GM12878 (cell line): Measurements from ENCODE around the gene KCNK1. TPM values are rescaled to one million over a fixed set of nuclear protein-coding genes. Genes with fewer than 3 reads are reported as not detected.

Source experiments
- ATAC-seq: fragments of 200-7000 bp; cut with Tn5 transposase; 3 replicates; pipeline ENCODE4 v1.9.1; 2020; ENCODE audit warnings: mild to moderate bottlenecking, moderate library complexity
- BruUV-seq: library from RNA; stranded (reverse); fragments of 400-500 nt; replicated peaks from 2 replicates; lab custom pipeline; 2021; lab: Mats Ljungman, UMichigan
- CTCF ChIA-PET: fragments of 300-600 bp; sonication (Branson Sonifier 250); formaldehyde crosslinking; extraction: SDS; loops from one replicate; lab custom pipeline; 2021; ENCODE audit warnings: inconsistent platforms; lab: Yijun Ruan, JAX
- POLR2A ChIA-PET: fragments of 350-600 bp; formaldehyde crosslinking; extraction: SDS; loops from one replicate; lab custom pipeline; 2021; ENCODE audit warnings: inconsistent platforms; lab: Charles Lee
- RAD21 ChIA-PET: fragments of 300-600 bp; sonication (Branson Sonifier 250); formaldehyde crosslinking; loops from one replicate; lab custom pipeline; 2023; ENCODE audit warnings: antibody characterized with exemption; ENCODE audit not compliant: unreplicated experiment; lab: Charles Lee
- SMC1A ChIA-PET: fragments of 300-600 bp; sonication (Branson Sonifier 250); formaldehyde crosslinking; loops from one replicate; lab custom pipeline; 2023; ENCODE audit not compliant: unreplicated experiment, uncharacterized antibody; lab: Charles Lee
- DNase-seq: peaks from one replicate; pipeline ENCODE4 v3.0.0-alpha.2; 2011; ENCODE audit warnings: low read depth, low spot score
- FAIRE-seq: peaks from 3 replicates; lab custom pipeline; 2011; peaks lifted over from hg19 to GRCh38; lab: Jason Lieb, UNC
- H2AFZ ChIP-seq: 2 replicates; pipeline ENCODE4 v1.6.0; 2011; ENCODE audit warnings: low read depth, low read length, control low read depth; ENCODE audit not compliant: control insufficient read depth
- H3K27ac ChIP-seq: 2 replicates; pipeline ENCODE4 v1.5.1; 2011; ENCODE audit warnings: control low read depth; ENCODE audit not compliant: control insufficient read depth, insufficient read depth
- H3K27me3 ChIP-seq, 2 experiments: replicated peaks in 1 of 2; 2 replicates each; pipeline versions ENCODE4 v1.6.0 to v1.6.1; 2011; ENCODE audit warnings: low read length in 1 of 2; ENCODE audit not compliant: control insufficient read depth in 2 of 2, insufficient read depth in 2 of 2
- H3K36me3 ChIP-seq, 2 experiments: 2 replicates each; pipeline ENCODE4 v1.5.1; 2011; ENCODE audit warnings: low read length in 1 of 2; ENCODE audit not compliant: control insufficient read depth in 2 of 2, insufficient read depth in 2 of 2
- H3K4me1 ChIP-seq: 2 replicates; pipeline ENCODE4 v1.6.1; 2011; ENCODE audit warnings: mild to moderate bottlenecking, low read length, moderate library complexity, mixed read lengths; ENCODE audit not compliant: control insufficient read depth, insufficient read depth
- H3K4me2 ChIP-seq: 2 replicates; pipeline ENCODE4 v1.6.0; 2011; ENCODE audit warnings: control low read depth; ENCODE audit not compliant: control insufficient read depth, insufficient read depth
- H3K4me3 ChIP-seq: fragments of 200-600 bp; sonication (generic); 2 replicates; pipeline ENCODE4 v1.5.1; 2016
- H3K79me2 ChIP-seq: 2 replicates; pipeline ENCODE4 v1.6.0; 2011; ENCODE audit warnings: low read length; ENCODE audit not compliant: control insufficient read depth, insufficient read depth
- H3K9ac ChIP-seq: 2 replicates; pipeline ENCODE4 v1.8.0; 2011; ENCODE audit warnings: low read length, control low read depth, mixed read lengths; ENCODE audit not compliant: control insufficient read depth, insufficient read depth
- H3K9me3 ChIP-seq: replicated peaks from 3 replicates; pipeline ENCODE4 v1.5.1; 2011; ENCODE audit warnings: mild to moderate bottlenecking, low read length; ENCODE audit not compliant: control insufficient read depth, insufficient read depth
- H4K20me1 ChIP-seq: 2 replicates; pipeline ENCODE4 v1.6.0; 2011; ENCODE audit not compliant: control insufficient read depth, insufficient read depth
- CBX3 ChIP-seq: fragments of 200-600 bp; sonication (generic); IDR thresholded peaks from 2 replicates; pipeline ENCODE4 v1.6.1; 2016; ENCODE audit warnings: low read depth, borderline replicate concordance
- CBX5 ChIP-seq: sonication (generic); IDR thresholded peaks from 2 replicates; pipeline ENCODE4 v1.6.1; 2016; ENCODE audit warnings: low read depth, moderate library complexity, mild to moderate bottlenecking, inconsistent platforms
- CHD2 ChIP-seq: IDR thresholded peaks from 2 replicates; pipeline ENCODE4 v1.6.1; 2011; ENCODE audit warnings: low read depth, low read length, improper control_type of control experiment, borderline replicate concordance
- HSF1 ChIP-seq: fragments of 150-350 bp; IDR thresholded peaks from 2 replicates; pipeline ENCODE4 v1.6.1; 2014; ENCODE audit warnings: mild to moderate bottlenecking, low read depth, low read length
- KAT2A ChIP-seq: conservative IDR thresholded peaks from 2 replicates; pipeline ENCODE4 v1.6.1; 2011; ENCODE audit warnings: low read depth, low read length; ENCODE audit not compliant: control insufficient read depth
- KDM1A ChIP-seq: fragments of 200-600 bp; sonication (generic); IDR thresholded peaks from 2 replicates; pipeline ENCODE4 v1.6.1; 2016; ENCODE audit warnings: borderline replicate concordance
- NR2C1 ChIP-seq: fragments of 450-650 bp; IDR thresholded peaks from 2 replicates; pipeline ENCODE4 v1.6.1; 2017; ENCODE audit warnings: antibody characterized with exemption, mild to moderate bottlenecking, moderate library complexity
- NRF1 ChIP-seq: conservative IDR thresholded peaks from 2 replicates; pipeline ENCODE4 v1.6.1; 2011; ENCODE audit warnings: mild to moderate bottlenecking, low read depth, low read length, improper control_type of control experiment
- RB1 ChIP-seq: fragments of 450-650 bp; formaldehyde crosslinking; IDR thresholded peaks from 2 replicates; pipeline ENCODE4 v1.6.1; 2017; ENCODE audit warnings: mild to moderate bottlenecking, borderline replicate concordance
- SREBF1 ChIP-seq: IDR thresholded peaks from 2 replicates; pipeline ENCODE4 v1.6.1; 2012; ENCODE audit warnings: mild to moderate bottlenecking, low read length
- SREBF2 ChIP-seq: IDR thresholded peaks from 2 replicates; pipeline ENCODE4 v1.6.1; 2012; ENCODE audit warnings: mild to moderate bottlenecking, low read length
- WGBS: methylation state at CpG from one replicate; pipeline ENCODE4 v1.1.6; 2016; ENCODE audit warnings: low lambda C conversion rate; ENCODE audit not compliant: insufficient replicate concordance, insufficient coverage; ENCODE audit errors: missing lambda C conversion rate; 5-methylcytosine and 5-hydroxymethylcytosine counted together
- in situ Hi-C: fragments of 300-500 bp; cut with MboI; formaldehyde crosslinking; loops from 9 replicates; pipeline ENCODE4 v1.14.3; 2018; ENCODE audit warnings: mixed read lengths
- intact Hi-C: fragments of 100-400 bp; cut with micrococcal nuclease; formaldehyde crosslinking; loops from one replicate; pipeline ENCODE4 v1.14.2; 2022; ENCODE audit not compliant: unreplicated experiment
- polyA plus RNA-seq, 11 experiments: library from polyadenylated mRNA; depleted of rRNA in 4 of 11; unstranded in 6 of 11; stranded (reverse) in 5 of 11; fragments of >200 nt; fragmentation: Nextera tagmentation in 4 of 11; fragmentation: Illumina TruSeq in 1 of 11; extraction: Ambion mirVana in 4 of 11; extraction: Trizol in 1 of 11; gene quantifications; 1 replicate in 1 of 11; 2 replicates in 10 of 11; pipeline versions ENCODE4 v1.2.1 to v1.2.3, GENCODE V29; 2011 to 2016; ENCODE audit warnings: inconsistent platforms in 2 of 11, missing spikeins in 2 of 11, low read depth in 1 of 11
- total RNA-seq, 4 experiments: library from RNA; depleted of rRNA in 3 of 4; stranded (reverse); fragments of >200 nt in 3 of 4; fragmentation: Illumina TruSeq in 1 of 4; extraction: Trizol in 1 of 4; gene quantifications; 2 replicates each; pipeline versions ENCODE4 v1.2.1 to v1.2.3, GENCODE V29; 2013 to 2021
- TF ChIP-seq, protein P1 (sequence below): fragments of 450-650 bp; formaldehyde crosslinking; IDR thresholded peaks from 2 replicates; pipeline ENCODE4 v1.4.0; 2022; ENCODE audit warnings: mild to moderate bottlenecking, moderate library complexity
- TF ChIP-seq, protein P2 (sequence below): IDR thresholded peaks from 2 replicates; pipeline ENCODE4 v1.6.1; 2012; ENCODE audit warnings: low read depth, low read length, improper control_type of control experiment

KCNK1 gene
- total and polyA plus RNA-seq, 10 of the 15 experiments (the other 5 are each of a cell fraction or from before 2014, with no cell fraction given): 9.4 to 27.6 (median 15.1) TPM

DNA sequence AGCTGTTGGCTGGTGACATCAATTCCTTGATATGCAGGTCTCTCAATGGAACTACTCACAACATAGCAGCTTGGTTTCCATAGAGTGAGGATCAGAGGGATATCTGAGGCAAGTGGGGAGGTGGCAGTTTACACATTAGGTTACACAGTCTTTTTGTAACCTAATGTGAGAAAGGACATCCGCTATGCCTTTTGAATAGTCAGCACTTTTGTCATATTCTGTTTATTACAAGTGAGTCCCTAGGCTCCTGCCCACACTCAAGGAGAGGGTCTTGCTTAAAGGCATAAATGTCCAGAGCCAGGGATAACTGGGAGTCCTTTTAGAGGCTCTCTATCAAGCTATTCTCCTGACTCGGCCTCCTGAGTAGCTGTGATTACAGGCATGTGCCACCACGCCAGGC, 104.2 kb downstream of the KCNK1 start:
- POLR2A ChIA-PET: no interaction called here
- DNase-seq: no peak
- H3K27ac ChIP-seq: no peak overlapping the region
- TF ChIP-seq CBX3 (no peak), CHD2 (no peak), NRF1 (no peak), KDM1A (no peak), HSF1 (no peak), NR2C1 (no peak), RB1 (no peak), KAT2A (no peak), SREBF2 (no peak), SREBF1 (no peak), CBX5 (no peak)
- TF ChIP-seq, protein P1, sequence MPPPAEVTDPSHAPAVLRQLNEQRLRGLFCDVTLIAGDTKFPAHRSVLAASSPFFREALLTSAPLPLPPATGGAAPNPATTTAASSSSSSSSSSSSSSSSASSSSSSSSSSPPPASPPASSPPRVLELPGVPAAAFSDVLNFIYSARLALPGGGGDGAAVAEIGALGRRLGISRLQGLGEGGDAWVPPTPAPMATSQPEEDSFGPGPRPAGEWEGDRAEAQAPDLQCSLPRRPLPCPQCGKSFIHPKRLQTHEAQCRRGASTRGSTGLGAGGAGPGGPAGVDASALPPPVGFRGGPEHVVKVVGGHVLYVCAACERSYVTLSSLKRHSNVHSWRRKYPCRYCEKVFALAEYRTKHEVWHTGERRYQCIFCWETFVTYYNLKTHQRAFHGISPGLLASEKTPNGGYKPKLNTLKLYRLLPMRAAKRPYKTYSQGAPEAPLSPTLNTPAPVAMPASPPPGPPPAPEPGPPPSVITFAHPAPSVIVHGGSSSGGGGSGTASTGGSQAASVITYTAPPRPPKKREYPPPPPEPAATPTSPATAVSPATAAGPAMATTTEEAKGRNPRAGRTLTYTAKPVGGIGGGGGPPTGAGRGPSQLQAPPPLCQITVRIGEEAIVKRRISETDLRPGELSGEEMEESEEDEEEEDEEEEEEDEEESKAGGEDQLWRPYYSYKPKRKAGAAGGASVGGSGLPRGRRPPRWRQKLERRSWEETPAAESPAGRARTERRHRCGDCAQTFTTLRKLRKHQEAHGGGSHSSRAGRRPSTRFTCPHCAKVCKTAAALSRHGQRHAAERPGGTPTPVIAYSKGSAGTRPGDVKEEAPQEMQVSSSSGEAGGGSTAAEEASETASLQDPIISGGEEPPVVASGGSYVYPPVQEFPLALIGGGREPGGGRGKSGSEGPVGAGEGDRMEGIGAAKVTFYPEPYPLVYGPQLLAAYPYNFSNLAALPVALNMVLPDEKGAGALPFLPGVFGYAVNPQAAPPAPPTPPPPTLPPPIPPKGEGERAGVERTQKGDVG (CRISPR knock-in tag): no peak
- TF ChIP-seq, protein P2, sequence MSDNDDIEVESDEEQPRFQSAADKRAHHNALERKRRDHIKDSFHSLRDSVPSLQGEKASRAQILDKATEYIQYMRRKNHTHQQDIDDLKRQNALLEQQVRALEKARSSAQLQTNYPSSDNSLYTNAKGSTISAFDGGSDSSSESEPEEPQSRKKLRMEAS: no peak
- intact Hi-C loops (no loop called here), in situ Hi-C loops (no loop called here)
- no peak for FAIRE-seq
- SMC1A ChIA-PET: interaction anchor here (0.9 kb wide), 1 partner anchor 241 kb away, joined by 3 read pairs; no protein-coding TSS in a partner anchor
- no peaks in the 10 kb centered on the region; the same call in 2 of the 3 replicates for H3K9me3 ChIP-seq
- RAD21 ChIA-PET: no interaction called here
- CTCF ChIA-PET: no interaction called here
- no peaks in the 10 kb centered on the region for H3K36me3 ChIP-seq
- H3K27me3 ChIP-seq: no peaks in the 10 kb centered on the region
- no peaks in the 10 kb centered on the region for H4K20me1 ChIP-seq
- WGBS: 79% methylated on average over 3 of the region's 3 CpGs
- no peak overlapping the region for H2AFZ ChIP-seq
- no peaks in the 10 kb centered on the region for H3K79me2 ChIP-seq
- no peak for ATAC-seq
- no peak overlapping the region for H3K4me3 ChIP-seq
- no peak overlapping the region for H3K9ac ChIP-seq
- no peaks in the 10 kb centered on the region for H3K4me1 ChIP-seq
- no peak overlapping the region for H3K4me2 ChIP-seq
- no TSS peak for BruUV-seq
